Urinary bladder (tissue), 4 donors: ENCODE data around the gene RNF103. TPM values are rescaled to one million over a fixed set of nuclear protein-coding genes. Genes with fewer than 3 reads are reported as not detected.

ENCODE experiments used
- DNase-seq: peaks from one replicate; pipeline ENCODE4 v3.0.0-alpha.2; 2015; ENCODE audit errors: extremely low spot score
- H3K27ac ChIP-seq: one replicate; pipeline ENCODE4 v1.5.1; 2013; ENCODE audit warnings: low read depth, mild to moderate bottlenecking, moderate library complexity
- H3K36me3 ChIP-seq: one replicate; pipeline ENCODE4 v1.6.1; 2013; ENCODE audit warnings: mild to moderate bottlenecking, moderate library complexity; ENCODE audit not compliant: insufficient read depth
- H3K4me1 ChIP-seq: one replicate; pipeline ENCODE4 v1.6.1; 2013; ENCODE audit warnings: mild to moderate bottlenecking, moderate library complexity; ENCODE audit not compliant: insufficient read depth
- H3K4me3 ChIP-seq: one replicate; pipeline ENCODE4 v1.5.1; 2013; ENCODE audit warnings: low read depth, low read length
- WGBS: extraction: QIAGEN DNeasy Blood & Tissue Kit; methylation state at CpG from one replicate; pipeline ENCODE4 v1.1.7; 2013; 5-methylcytosine and 5-hydroxymethylcytosine counted together
- polyA plus RNA-seq: library from polyadenylated mRNA; stranded (reverse); fragments of 200-250 nt; gene quantifications from one replicate; pipeline ENCODE4 v1.2.3, GENCODE V29; 2013
- total RNA-seq: library from RNA; depleted of rRNA; stranded (reverse); fragments of >200 nt; gene quantifications from one replicate; pipeline ENCODE4 v1.2.3, GENCODE V29; 2014
- donor health status: healthy with polysubstance abuse.
- donor health status: healthy.

RNF103 gene
- total and polyA plus RNA-seq, 2 donors, result 24.1 to 40.5 TPM

GRCh38 chr2:86638712-86639111, 15.0 kb upstream of the RNF103 start:
- Histone ChIP-seq H3K36me3 (no peaks in the 10 kb centered on the region), H3K4me1 (no peaks in the 10 kb centered on the region), H3K27ac (no peak overlapping the region), H3K4me3 (no peak overlapping the region)
- DNase-seq, result no peak
- 79% methylated on average over 1 of the region's 1 CpG for WGBS

DNA sequence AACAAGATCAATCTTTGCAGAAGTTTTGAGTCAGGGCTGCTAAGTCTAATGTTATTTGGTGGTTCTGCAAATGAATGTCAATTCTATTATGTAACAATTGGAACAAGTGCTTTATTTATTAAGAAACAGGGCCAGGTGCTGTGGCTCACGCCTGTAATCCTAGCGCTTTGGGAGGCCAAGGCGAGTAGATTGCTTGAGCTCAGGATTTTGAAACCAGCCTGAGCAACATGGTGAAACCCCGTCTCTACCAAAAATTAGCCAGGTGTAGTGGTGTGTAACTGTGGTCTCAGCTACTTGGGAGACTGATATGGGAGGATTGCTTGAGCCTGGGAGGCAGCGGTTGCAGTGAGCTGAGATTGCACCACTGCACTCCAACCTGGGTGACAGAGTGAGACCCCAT, 13.2 kb upstream of the RNF103 start:
- WGBS, result 91% methylated on average over 5 of the region's 5 CpGs
- no peaks in the 10 kb centered on the region for H3K36me3 ChIP-seq
- no peak overlapping the region for H3K27ac ChIP-seq
- no peak overlapping the region for H3K4me3 ChIP-seq
- no peak for DNase-seq
- H3K4me1 ChIP-seq, result no peaks in the 10 kb centered on the region

- no peak for DNase-seq
- WGBS, result 91% methylated on average over 6 of the region's 6 CpGs
- Histone ChIP-seq H3K36me3 (no peaks in the 10 kb centered on the region), H3K4me1 (no peaks in the 10 kb centered on the region), H3K4me3 (no peak overlapping the region), H3K27ac (no peak overlapping the region)
Measured at GRCh38 chr2:86634352-86634751, 10.7 kb upstream of the RNF103 start.

GRCh38 chr2:86633155-86633651, 9.5 kb upstream of the RNF103 start:
- 79% methylated on average over 5 of the region's 5 CpGs for WGBS

GRCh38 chr2:86632672-86633071, 9.0 kb upstream of the RNF103 start:
- WGBS, result 62% methylated on average over 2 of the region's 2 CpGs
- no peak overlapping the region for H3K27ac ChIP-seq
- no peak overlapping the region for H3K4me3 ChIP-seq
- DNase-seq, result no peak
- no peaks in the 10 kb centered on the region for H3K36me3 ChIP-seq
- H3K4me1 ChIP-seq, result no peaks in the 10 kb centered on the region

More at GRCh38 chr2:86633155-86633651, 9.5 kb upstream of the RNF103 start:
- Histone ChIP-seq H3K27ac (no peak overlapping the region), H3K4me1 (no peaks in the 10 kb centered on the region), H3K4me3 (no peak overlapping the region), H3K36me3 (no peaks in the 10 kb centered on the region)
- DNase-seq, result no peak

DNA sequence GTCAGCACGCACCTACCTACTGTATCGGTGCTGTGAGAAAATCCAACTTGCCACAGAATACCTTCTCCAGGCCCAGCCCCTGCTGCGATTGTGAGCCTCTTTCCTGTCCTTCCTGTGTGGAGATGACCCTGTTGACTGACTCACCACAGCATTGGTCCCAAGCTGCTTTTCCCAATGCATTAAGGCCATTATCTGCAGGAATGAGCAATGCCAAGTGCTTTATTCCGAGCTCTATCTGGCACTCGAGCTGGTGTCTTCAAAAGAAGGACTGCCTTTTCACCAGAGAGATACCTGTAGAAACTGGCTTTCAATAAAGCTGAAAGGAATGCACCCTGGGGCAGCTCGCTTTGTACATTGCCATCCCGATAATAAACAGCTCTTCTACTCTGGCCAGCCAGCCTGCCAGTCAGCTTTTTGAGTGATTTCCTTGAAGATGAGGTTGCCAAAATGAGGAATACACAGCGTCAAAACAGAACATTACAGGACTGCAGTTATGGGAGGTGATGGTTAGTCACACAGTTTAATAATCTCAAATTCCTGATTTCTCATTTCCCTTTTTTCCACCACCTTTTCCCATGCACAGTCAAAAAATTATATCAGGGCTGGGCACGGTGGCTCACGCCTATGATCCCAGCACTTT, 8.3 kb upstream of the RNF103 start:
- Histone ChIP-seq H3K36me3 (no peaks in the 10 kb centered on the region), H3K4me3 (no peak overlapping the region), H3K27ac (no peak overlapping the region), H3K4me1 (no peaks in the 10 kb centered on the region)
- 65% methylated on average over 10 of the region's 10 CpGs for WGBS
- no peak for DNase-seq

- WGBS, result 67% methylated on average over 3 of the region's 3 CpGs
- H3K36me3 ChIP-seq, result no peaks in the 10 kb centered on the region
- H3K27ac ChIP-seq, result no peak overlapping the region
- no peak for DNase-seq
- H3K4me1 ChIP-seq, result no peaks in the 10 kb centered on the region
- no peak overlapping the region for H3K4me3 ChIP-seq
Measured at GRCh38 chr2:86628091-86628522, 4.4 kb upstream of the RNF103 start.

- 100% methylated on average over 3 of the region's 3 CpGs for WGBS
- Histone ChIP-seq H3K27ac (no peak overlapping the region), H3K36me3 (no peaks in the 10 kb centered on the region), H3K4me1 (no peaks in the 10 kb centered on the region), H3K4me3 (no peak overlapping the region)
- no peak for DNase-seq
Measured at GRCh38 chr2:86627550-86627949, 3.9 kb upstream of the RNF103 start.

DNA sequence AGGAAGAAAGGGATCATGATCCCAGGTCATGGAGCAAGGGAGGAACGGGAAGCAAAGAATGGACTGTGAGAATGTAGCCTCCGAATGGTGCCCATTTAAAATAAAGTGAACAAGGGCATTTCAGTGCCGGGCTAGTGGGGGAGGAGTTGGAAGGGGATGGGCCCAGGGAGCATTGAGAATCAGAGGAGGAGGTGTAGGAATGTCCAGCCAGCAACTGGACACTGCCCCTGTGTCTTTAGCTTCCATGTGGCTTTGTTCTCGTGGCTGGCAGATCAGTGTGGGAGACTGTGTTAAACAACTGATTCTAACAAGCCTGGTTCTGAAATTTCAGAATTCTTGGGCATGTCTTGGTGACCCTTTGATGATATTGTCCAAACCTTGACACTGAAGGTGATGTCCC, 1.4 kb upstream of the RNF103 start:
- no peaks in the 10 kb centered on the region for H3K36me3 ChIP-seq
- no peaks in the 10 kb centered on the region for H3K4me1 ChIP-seq
- H3K27ac ChIP-seq, result no peak overlapping the region
- no peak overlapping the region for H3K4me3 ChIP-seq
- no peak for DNase-seq
- 87% methylated on average over 4 of the region's 4 CpGs for WGBS

DNA sequence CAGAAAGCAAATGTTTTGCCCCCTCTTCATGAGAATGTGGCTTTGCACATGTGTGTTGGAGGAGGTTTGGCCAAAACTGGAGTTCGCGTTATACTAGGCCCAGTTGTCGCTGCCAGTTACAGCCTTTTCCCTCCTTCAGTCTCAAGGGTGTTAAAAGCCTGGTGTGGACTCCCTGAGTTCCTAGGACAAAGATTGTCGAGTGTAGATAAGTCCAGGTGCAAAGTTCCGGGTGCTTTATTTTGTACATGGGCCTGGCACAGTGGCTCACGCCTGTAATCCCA, 542 bp upstream of the RNF103 start:
- DNase-seq, result no peak
- peak overlapping the region; percentile 93 for H3K4me3 ChIP-seq
- no peaks in the 10 kb centered on the region for H3K4me1 ChIP-seq
- WGBS, result 83% methylated on average over 6 of the region's 6 CpGs
- H3K27ac ChIP-seq, result no peak overlapping the region
- H3K36me3 ChIP-seq, result no peaks in the 10 kb centered on the region

GRCh38 chr2:86623043-86623493, 597 bp downstream of the RNF103 start:
- Histone ChIP-seq H3K4me3 (peak overlapping the region; percentile 93), H3K27ac (peak overlapping the region; percentile 99), H3K36me3 (peaks cover 3% of the 10 kb centered on the region), H3K4me1 (no peaks in the 10 kb centered on the region)
- WGBS, result under 1% methylated on average over 56 of the region's 56 CpGs
- no peak for DNase-seq

DNA sequence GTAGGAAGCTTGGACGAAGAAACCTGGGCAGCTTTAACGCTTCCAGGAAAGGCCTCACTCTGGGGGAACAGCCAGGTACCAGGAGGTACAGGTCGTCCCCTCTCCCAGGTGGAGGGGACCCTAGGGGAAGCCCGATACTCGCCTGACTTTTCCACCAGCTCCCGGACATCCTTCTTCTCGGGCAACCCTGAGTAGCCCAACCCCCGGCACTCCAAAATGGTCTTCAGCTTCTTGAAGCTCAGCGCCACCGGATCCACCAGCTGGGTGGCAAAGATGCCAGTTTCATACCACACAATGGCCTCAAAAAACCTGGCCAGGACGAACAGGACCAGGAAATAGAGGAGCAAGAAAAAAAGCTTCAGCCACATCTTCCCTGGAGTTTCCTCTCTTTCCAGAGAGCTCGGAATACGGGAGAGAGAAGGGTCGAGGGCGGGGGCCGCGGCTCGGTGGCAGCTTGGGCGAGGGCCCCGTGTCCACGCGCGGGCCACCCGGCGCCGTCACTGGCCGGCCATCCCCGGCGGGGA, 1.1 kb downstream of the RNF103 start:
- peak overlapping the region; percentile 93 for H3K4me3 ChIP-seq
- no peaks in the 10 kb centered on the region for H3K4me1 ChIP-seq
- WGBS, result under 1% methylated on average over 29 of the region's 29 CpGs
- DNase-seq, result no peak
- peak overlapping the region; percentile 99 for H3K27ac ChIP-seq
- H3K36me3 ChIP-seq, result peaks cover 5% of the 10 kb centered on the region

- DNase-seq, result no peak
- no peaks in the 10 kb centered on the region for H3K4me1 ChIP-seq
- WGBS, result 6% methylated on average over 6 of the region's 6 CpGs
- H3K4me3 ChIP-seq, result peak overlapping the region; percentile 93
- H3K27ac ChIP-seq, result no peak overlapping the region
- peaks cover 5% of the 10 kb centered on the region for H3K36me3 ChIP-seq
Measured at GRCh38 chr2:86621280-86621943, 2.3 kb downstream of the RNF103 start.

- DNase-seq, result no peak
- H3K27ac ChIP-seq, result no peak overlapping the region
- peaks cover 7% of the 10 kb centered on the region for H3K36me3 ChIP-seq
- H3K4me3 ChIP-seq, result no peak overlapping the region
- no peaks in the 10 kb centered on the region for H3K4me1 ChIP-seq
Measured at GRCh38 chr2:86617738-86618137, 5.9 kb downstream of the RNF103 start.
